Tibial nerve (tissue), 3 donors: ENCODE measurements around the gene RCAN2.

Source experiments
- CTCF ChIP-seq, 5 experiments: fragments of 200-600 bp in 3 of 5; fragments of 450-650 bp in 2 of 5; sonication (generic) in 3 of 5; IDR thresholded peaks; one replicate each; pipeline ENCODE4 v1.5.1; 2016 to 2019; ENCODE audit warnings: antibody characterized with exemption in 5 of 5, mild to moderate bottlenecking in 3 of 5, moderate library complexity in 2 of 5
- POLR2A ChIP-seq, 2 donors: fragments of 450-650 bp; IDR thresholded peaks; one replicate each; pipeline ENCODE4 v1.6.1; 2017; ENCODE audit warnings: antibody characterized with exemption in 2 of 2, mild to moderate bottlenecking in 2 of 2, moderate library complexity in 2 of 2

GRCh38 chr6:46291275-46291633 is 200.0 kb downstream of the RCAN2 start:
- TF ChIP-seq CTCF (IDR thresholded peaks at IDR 0.05) (no peak), POLR2A (IDR thresholded peaks at IDR 0.05) (no peak)
